Measurements from ENCODE around the gene VSX1.

VSX1 gene

GRCh38 chr20:25038591-25039015 lies 43.3 kb downstream of the VSX1 start:
- DNase-seq, result no peak

- no peak for DNase-seq
These were observed 43.9 kb downstream of the VSX1 start for GRCh38 chr20:25038103-25038410.

- no peak for DNase-seq
These were observed 44.4 kb downstream of the VSX1 start for GRCh38 chr20:25037288-25038102.

- DNase-seq, result no peak
These were observed 45.5 kb downstream of the VSX1 start for GRCh38 chr20:25036331-25036936.

GRCh38 chr20:25035921-25036320 lies 46.0 kb downstream of the VSX1 start:
- DNase-seq, result no peak

GRCh38 chr20:25033924-25034300 lies 48.0 kb downstream of the VSX1 start:
- no peak for DNase-seq

GRCh38 chr20:25033265-25033923 lies 48.5 kb downstream of the VSX1 start:
- no peak for DNase-seq

GRCh38 chr20:25032478-25033264 lies 49.3 kb downstream of the VSX1 start:
- no peak for DNase-seq

- DNase-seq, result no peak
These were observed 49.9 kb downstream of the VSX1 start for GRCh38 chr20:25032065-25032477.

- no peak for DNase-seq
These were observed 50.7 kb downstream of the VSX1 start for GRCh38 chr20:25031241-25031640.

GRCh38 chr20:25030649-25031207 lies 51.2 kb downstream of the VSX1 start:
- no peak for DNase-seq

GRCh38 chr20:25030007-25030648 lies 51.8 kb downstream of the VSX1 start:
- DNase-seq, result no peak

- DNase-seq, result no peak
These were observed 55.8 kb downstream of the VSX1 start for GRCh38 chr20:25025986-25026605.
